ENCODE results near the gene PDIK1L. TPM values are rescaled to one million over a fixed set of nuclear protein-coding genes. Genes with fewer than 3 reads are reported as not detected.
"Not testable (repeated sequence)": the region's sequence is repeated elsewhere in the genome, so short reads cannot be mapped to it uniquely, and the experiment has no call there.

The PDIK1L gene
- total RNA-seq, 2 experiments from 2014 or later = 11.7 to 13.4 TPM

DNA sequence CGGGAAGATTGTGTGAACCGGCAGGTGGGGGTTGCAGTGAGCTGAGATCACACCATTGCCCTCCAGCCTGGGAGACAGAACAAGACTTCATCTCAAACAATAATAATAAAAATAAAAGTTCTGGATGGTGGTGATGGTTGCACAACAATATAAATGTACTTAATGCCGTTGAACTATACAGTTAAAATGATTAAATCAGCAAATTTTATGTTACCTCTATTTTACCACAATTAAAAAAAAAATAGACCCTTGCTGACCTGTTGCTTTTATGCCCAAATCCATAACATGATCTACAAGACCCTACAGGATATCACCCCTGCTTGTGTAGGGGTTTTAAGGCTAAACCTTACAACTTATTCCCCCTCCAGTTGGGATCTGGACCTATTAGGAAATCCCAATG lies 11.8 kb upstream of the PDIK1L start:
- Mint-ChIP-seq H3K9me3 (no peaks in the 10 kb centered on the region), H3K27me3 (peaks cover 2% of the 10 kb centered on the region), H3K27ac (no peak overlapping the region), H3K4me1 (ENCODE audit: low read depth) (no peaks in the 10 kb centered on the region), H3K36me3 (ENCODE audit: low read depth) (no peaks in the 10 kb centered on the region), H3K4me3 (no peak overlapping the region)
- ChIA-PET CTCF (interaction anchor here (0.6 to 6.9 kb wide), 6 partner anchors 22 to 265 kb away, joined by 3 to 157 read pairs (median 3); no protein-coding TSS in a partner anchor), POLR2A (no interaction called here)
- no peak for ATAC-seq
- TF ChIP-seq, protein P1, sequence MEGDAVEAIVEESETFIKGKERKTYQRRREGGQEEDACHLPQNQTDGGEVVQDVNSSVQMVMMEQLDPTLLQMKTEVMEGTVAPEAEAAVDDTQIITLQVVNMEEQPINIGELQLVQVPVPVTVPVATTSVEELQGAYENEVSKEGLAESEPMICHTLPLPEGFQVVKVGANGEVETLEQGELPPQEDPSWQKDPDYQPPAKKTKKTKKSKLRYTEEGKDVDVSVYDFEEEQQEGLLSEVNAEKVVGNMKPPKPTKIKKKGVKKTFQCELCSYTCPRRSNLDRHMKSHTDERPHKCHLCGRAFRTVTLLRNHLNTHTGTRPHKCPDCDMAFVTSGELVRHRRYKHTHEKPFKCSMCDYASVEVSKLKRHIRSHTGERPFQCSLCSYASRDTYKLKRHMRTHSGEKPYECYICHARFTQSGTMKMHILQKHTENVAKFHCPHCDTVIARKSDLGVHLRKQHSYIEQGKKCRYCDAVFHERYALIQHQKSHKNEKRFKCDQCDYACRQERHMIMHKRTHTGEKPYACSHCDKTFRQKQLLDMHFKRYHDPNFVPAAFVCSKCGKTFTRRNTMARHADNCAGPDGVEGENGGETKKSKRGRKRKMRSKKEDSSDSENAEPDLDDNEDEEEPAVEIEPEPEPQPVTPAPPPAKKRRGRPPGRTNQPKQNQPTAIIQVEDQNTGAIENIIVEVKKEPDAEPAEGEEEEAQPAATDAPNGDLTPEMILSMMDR (IDR thresholded peaks at IDR 0.05) = no peak
- DNase-seq = no peak
- intact Hi-C loops (cut with micrococcal nuclease) = no loop called here

DNA sequence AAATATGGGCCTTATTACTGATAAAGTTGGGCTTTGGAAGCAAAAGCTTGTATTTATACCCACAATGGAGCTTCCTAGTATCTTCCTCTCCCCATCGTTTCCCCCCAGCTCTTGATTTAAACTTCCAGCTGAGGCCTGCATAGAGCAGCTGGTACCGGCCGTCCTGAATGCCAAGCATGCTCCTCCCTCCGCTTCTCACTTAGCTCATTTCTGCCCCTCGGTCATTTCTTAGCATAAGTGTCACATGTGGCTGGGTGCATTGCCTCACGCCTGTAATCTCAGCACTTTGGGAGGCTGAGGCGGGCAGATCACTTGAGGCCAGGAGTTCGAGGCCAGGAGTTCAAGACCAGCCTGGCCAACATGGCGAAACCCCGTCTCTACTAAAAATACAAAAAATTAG lies 11.4 kb upstream of the PDIK1L start:
- H3K4me1 Mint-ChIP-seq (ENCODE audit: low read depth); H3K9me3 Mint-ChIP-seq; H3K27ac Mint-ChIP-seq; POLR2A ChIA-PET; intact Hi-C loops (cut with micrococcal nuclease); H3K36me3 Mint-ChIP-seq (ENCODE audit: low read depth); ATAC-seq; DNase-seq; H3K27me3 Mint-ChIP-seq; H3K4me3 Mint-ChIP-seq: not testable (repeated sequence)
- CTCF ChIA-PET = interaction anchor here (0.6 to 6.9 kb wide), 7 partner anchors 21 to 264 kb away, joined by 3 to 157 read pairs (median 3); no protein-coding TSS in a partner anchor

DNA sequence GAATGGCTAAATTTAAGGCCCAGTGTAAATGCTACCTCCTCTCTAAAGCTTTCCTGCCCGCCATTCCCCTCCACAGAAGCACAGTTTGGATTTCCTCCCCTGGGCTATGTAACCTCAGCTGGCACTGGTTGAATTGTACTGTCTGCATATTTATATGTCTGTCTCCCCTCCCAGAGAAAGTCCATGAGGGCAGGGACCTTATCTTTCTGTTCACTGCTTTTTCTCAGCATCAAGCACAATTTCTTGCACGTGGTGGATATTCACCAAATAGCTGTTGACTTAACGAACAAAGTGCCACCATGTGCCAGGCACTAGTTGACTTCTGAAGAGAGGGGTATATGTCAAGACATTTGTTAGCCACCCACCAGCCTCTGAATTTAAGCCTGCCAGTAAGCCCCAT lies 9.5 kb upstream of the PDIK1L start:
- Mint-ChIP-seq H3K27me3 (peaks cover 2% of the 10 kb centered on the region), H3K36me3 (ENCODE audit: low read depth) (no peaks in the 10 kb centered on the region), H3K9me3 (no peaks in the 10 kb centered on the region), H3K4me1 (ENCODE audit: low read depth) (peaks cover 3% of the 10 kb centered on the region), H3K4me3 (no peak overlapping the region), H3K27ac (no peak overlapping the region)
- ChIA-PET POLR2A (interaction anchor here (0.9 kb wide), 2 partner anchors 25 to 43 kb away, joined by 3 to 4 read pairs; no protein-coding TSS in a partner anchor), CTCF (interaction anchor here (0.9 to 6.9 kb wide), 11 partner anchors 21 to 315 kb away, joined by 3 to 157 read pairs (median 4); no protein-coding TSS in a partner anchor)
- ATAC-seq (no peak), DNase-seq (no peak)
- TF ChIP-seq, protein P1 (IDR thresholded peaks at IDR 0.05) = no peak
- intact Hi-C loops (cut with micrococcal nuclease) = no loop called here

DNA sequence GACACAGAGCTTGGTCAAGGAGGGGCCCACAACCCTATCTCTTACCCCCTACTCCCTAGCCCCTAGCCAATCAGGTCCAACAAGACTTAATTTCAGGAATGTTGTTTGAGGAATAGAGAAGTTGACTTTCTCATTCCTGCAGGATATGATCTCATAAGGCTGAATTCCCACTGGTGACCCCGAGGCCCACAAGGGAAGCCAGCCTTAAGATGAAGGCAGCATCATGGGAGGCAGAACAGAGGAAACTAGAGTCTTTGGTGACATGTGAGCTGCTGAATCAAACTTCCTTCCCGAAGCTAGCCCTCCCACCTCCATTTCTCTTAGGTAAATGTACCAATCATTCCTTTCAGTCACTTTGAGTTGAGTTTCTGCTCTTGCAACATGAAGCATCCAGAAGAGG lies 9.1 kb upstream of the PDIK1L start:
- Mint-ChIP-seq H3K27ac (no peak overlapping the region), H3K4me3 (no peak overlapping the region), H3K36me3 (ENCODE audit: low read depth) (no peaks in the 10 kb centered on the region), H3K27me3 (peaks cover 2% of the 10 kb centered on the region), H3K9me3 (no peaks in the 10 kb centered on the region), H3K4me1 (ENCODE audit: low read depth) (peaks cover 3% of the 10 kb centered on the region)
- ChIA-PET POLR2A (interaction anchor here (0.8 to 0.9 kb wide), 2 partner anchors 25 to 114 kb away, joined by 3 to 4 read pairs; no protein-coding TSS in a partner anchor), CTCF (interaction anchor here (0.7 to 6.9 kb wide), 17 partner anchors 15 to 315 kb away, joined by 3 to 157 read pairs (median 4); partner anchors contain the start of gene ZNF593)
- ATAC-seq = no peak
- TF ChIP-seq, protein P1 (IDR thresholded peaks at IDR 0.05) = no peak
- DNase-seq = no peak
- intact Hi-C loops (cut with micrococcal nuclease) = no loop called here

DNA sequence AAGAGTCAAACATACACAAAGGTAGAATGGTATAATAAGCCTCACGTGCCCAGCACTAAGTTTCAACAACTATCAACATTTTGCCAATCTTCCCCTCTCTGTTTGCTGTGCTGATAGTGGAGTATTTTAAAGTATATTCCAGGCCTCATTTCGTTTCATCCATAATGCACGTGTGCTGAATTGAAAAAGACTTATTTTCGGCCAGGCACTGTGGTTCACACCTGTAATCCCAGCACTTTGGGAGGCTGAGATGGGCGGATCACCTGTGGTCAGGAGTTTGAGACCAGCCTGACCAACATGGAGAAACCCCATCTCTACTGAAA lies 6.4 kb upstream of the PDIK1L start:
- ChIA-PET CTCF (interaction anchor here (0.6 to 6.9 kb wide), 14 partner anchors 13 to 129 kb away, joined by 3 to 157 read pairs (median 4); partner anchors contain the start of genes CEP85 and ZNF593), POLR2A (interaction anchor here (0.5 kb wide), 1 partner anchor 38 kb away, joined by 3 read pairs; no protein-coding TSS in a partner anchor)
- H3K9me3 Mint-ChIP-seq; H3K4me1 Mint-ChIP-seq (ENCODE audit: low read depth); DNase-seq; H3K27me3 Mint-ChIP-seq; H3K4me3 Mint-ChIP-seq; H3K27ac Mint-ChIP-seq; ATAC-seq; H3K36me3 Mint-ChIP-seq (ENCODE audit: low read depth): not testable (repeated sequence)
- TF ChIP-seq, protein P1 (IDR thresholded peaks at IDR 0.05) = peak; percentile 29
- intact Hi-C loops (cut with micrococcal nuclease) = loop anchor here (1.0 kb wide), 1 partner anchor 40 kb away; no protein-coding TSS in a partner anchor

All from activated CD8-positive, alpha-beta T cell treated with anti-CD3 and anti-CD28 coated beads for 36 hours (primary cell).